ENCODE results near the gene KRTAP9-1.
"Not testable (repeated sequence)": the region's sequence is repeated elsewhere in the genome, so short reads cannot be mapped to it uniquely, and the experiment has no call there.

KRTAP9-1 gene

DNA sequence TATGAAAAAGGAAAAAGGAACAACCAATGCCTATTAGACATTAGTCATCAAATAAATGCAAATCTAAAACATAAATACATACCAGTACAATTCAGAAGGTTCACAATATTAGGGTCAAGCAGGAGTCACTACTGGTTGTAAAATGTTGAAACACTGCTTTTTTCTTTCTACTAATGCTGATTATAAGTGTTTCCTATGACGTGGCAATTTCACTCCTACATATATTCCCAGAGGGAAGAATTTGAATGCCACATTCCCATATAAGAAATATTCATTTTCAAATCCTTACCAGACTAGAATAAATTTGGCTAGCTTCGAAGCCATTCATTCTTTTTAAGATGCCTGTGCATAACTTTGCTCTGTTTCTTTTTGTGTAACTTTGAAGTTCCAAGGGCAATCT, 34.1 kb downstream of the KRTAP9-1 start:
- TF ChIP-seq, protein P1, sequence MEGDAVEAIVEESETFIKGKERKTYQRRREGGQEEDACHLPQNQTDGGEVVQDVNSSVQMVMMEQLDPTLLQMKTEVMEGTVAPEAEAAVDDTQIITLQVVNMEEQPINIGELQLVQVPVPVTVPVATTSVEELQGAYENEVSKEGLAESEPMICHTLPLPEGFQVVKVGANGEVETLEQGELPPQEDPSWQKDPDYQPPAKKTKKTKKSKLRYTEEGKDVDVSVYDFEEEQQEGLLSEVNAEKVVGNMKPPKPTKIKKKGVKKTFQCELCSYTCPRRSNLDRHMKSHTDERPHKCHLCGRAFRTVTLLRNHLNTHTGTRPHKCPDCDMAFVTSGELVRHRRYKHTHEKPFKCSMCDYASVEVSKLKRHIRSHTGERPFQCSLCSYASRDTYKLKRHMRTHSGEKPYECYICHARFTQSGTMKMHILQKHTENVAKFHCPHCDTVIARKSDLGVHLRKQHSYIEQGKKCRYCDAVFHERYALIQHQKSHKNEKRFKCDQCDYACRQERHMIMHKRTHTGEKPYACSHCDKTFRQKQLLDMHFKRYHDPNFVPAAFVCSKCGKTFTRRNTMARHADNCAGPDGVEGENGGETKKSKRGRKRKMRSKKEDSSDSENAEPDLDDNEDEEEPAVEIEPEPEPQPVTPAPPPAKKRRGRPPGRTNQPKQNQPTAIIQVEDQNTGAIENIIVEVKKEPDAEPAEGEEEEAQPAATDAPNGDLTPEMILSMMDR (IDR thresholded peaks at IDR 0.05; ENCODE audit: extremely low read depth, missing control alignments), result no peak
- no peak for DNase-seq (ENCODE audit: low spot score)

DNA sequence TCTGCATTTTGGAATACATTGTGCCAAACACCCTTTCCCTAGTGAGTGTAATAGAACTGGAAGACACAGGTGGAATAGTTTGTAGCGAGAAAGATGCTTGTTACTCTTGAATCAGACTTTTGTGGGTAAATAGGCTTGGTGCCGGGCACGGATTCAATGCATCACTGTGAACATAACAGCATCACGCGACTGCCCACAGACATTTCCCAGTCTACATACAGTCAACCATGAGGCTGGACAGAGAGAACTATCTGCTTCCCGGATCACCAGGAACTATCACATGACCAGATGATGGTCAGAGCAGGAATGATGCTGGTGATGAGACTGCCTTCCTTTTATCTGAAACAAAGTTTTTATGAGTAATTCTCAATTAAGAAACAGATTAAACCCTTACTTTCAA, 36.4 kb downstream of the KRTAP9-1 start:
- no peak for DNase-seq (ENCODE audit: low spot score)
- TF ChIP-seq, protein P1 (IDR thresholded peaks at IDR 0.05; ENCODE audit: extremely low read depth, missing control alignments), result no peak

DNA sequence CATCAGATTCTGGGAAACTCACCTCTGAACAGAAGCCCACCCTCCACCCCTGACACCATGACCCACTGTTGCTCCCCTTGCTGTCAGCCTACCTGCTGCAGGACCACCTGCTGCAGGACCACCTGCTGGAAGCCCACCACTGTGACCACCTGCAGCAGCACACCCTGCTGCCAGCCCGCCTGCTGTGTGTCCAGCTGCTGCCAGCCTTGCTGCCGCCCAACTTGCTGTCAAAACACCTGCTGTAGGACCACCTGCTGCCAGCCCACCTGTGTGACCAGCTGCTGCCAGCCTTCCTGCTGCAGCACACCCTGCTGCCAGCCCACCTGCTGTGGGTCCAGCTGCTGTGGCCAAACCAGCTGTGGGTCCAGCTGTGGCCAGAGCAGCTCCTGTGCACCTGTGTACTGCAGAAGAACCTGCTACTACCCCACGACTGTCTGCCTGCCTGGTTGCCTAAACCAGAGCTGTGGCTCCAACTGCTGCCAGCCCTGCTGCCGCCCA, 37.0 kb downstream of the KRTAP9-1 start, which contains the start of gene KRTAP9-2:
TSS of gene KRTAP9-2 (plus strand) at position 51 of the 498 bp plus-strand sequence. CDS start at position 58, 7 bp downstream.
- DNase-seq (ENCODE audit: low spot score), result not testable (repeated sequence)

DNA sequence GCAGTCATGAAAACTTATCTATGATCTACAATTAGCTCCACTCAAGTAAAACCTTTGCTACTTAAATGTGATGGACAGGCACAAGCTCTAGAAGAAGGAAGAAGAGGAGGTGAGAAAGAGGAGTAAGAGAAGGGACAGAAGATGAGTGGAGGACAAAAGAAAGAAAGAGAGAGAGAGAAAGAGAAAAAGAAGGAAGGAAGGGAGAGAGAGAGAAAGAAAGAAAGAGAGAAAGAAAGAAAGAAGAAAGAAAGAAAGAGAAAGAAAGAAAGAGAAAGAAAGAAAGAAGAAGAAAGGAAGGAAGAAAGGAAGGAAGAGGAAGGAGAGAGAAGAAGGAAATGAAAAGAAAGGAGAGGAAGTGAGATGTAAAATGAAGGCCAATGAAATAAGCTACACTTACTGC, 40.4 kb downstream of the KRTAP9-1 start:
- TF ChIP-seq, protein P1 (IDR thresholded peaks at IDR 0.05; ENCODE audit: extremely low read depth, missing control alignments), result no peak
- DNase-seq (ENCODE audit: low spot score), result no peak

DNA sequence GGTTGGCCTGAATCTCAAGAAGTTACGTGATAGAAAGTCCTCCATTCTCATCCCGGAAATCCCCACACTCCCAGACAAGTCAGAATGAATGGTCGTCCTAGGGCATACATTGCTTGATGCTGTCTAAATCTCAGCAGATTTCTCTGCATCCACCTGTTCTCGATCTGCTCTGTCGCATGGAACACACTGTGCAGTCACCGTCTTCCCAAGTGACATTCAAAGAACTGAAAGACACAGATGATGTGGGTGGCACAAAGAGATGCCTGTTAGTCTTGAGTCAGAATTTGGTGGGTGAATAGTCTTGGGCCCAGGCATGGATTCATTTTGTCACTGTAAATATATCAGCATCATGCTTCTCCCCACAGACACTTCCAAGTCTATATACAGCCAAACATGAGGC, 42.0 kb downstream of the KRTAP9-1 start:
- no peak for DNase-seq (ENCODE audit: low spot score)
- TF ChIP-seq, protein P1 (IDR thresholded peaks at IDR 0.05; ENCODE audit: extremely low read depth, missing control alignments), result no peak

DNA sequence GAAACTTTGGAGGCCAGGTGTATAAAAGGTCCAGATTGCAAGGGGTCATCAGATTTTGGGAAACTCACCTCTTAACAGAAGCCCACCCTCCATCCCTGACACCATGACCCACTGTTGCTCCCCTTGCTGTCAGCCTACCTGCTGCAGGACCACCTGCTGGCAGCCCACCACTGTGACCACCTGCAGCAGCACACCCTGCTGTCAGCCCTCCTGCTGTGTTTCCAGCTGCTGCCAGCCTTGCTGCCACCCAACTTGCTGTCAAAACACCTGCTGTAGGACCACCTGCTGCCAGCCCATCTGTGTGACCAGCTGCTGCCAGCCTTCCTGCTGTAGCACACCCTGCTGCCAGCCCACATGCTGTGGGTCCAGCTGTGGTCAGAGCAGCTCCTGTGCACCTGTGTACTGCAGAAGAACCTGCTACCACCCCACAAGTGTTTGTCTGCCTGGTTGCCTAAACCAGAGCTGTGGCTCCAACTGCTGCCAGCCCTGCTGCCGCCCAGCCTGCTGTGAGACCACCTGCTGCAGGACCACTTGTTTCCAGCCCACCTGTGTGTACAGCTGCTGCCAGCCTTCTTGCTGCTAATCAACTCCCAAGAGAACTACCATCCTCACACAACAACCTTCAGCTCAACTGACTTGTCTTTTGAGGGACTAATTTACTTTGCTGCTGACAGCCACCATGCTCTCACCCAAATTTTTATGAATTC, 42.9 kb downstream of the KRTAP9-1 start, which contains the start of gene KRTAP9-3:
TSS of gene KRTAP9-3 (plus strand) at position 51 of the 707 bp plus-strand sequence. CDS start at position 104, 53 bp downstream.
- not testable (repeated sequence) for DNase-seq (ENCODE audit: low spot score)

DNA sequence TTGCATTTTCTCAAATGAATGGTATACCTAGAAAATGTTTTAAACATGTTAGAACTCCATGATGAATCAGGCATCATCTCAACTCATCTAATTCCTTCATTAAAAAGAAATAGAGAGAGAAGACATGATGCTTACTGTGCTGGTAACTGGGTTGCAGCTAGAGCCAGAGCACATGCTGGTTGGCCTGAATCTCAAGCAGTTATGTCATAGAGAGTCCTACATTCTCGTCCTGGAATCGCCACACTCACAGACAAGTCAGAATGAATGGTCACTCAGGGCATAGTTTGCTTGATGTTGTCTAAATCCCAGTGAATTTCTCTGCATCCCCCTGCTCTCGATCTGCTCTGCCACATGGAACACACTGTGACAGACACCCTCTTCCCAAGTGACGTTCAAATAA, 47.4 kb downstream of the KRTAP9-1 start:
- DNase-seq (ENCODE audit: low spot score), result not testable (repeated sequence)

DNA sequence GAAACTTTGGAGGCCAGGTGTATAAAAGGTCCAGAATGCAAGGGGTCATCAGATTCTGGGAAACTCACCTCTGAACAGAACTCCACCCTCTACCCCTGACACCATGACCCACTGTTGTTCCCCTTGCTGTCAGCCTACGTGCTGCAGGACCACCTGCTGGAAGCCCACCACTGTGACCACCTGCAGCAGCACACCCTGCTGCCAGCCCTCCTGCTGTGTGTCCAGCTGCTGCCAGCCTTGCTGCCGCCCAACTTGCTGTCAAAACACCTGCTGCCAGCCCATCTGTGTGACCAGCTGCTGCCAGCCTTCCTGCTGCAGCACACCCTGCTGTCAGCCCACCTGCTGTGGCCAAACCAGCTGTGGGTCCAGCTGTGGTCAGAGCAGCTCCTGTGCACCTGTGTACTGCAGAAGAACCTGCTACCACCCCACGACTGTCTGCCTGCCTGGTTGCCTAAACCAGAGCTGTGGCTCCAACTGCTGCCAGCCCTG, 48.3 kb downstream of the KRTAP9-1 start, which contains the start of gene KRTAP9-8:
TSS of gene KRTAP9-8 (plus strand) at position 51 of the 489 bp plus-strand sequence. CDS start at position 104, 53 bp downstream.
- DNase-seq (ENCODE audit: low spot score), result not testable (repeated sequence)

Data from GM20000 (cell line).